Epithelial cell of esophagus (primary cell): ENCODE data around the gene VPS35L.
"Not testable (repeated sequence)": the region's sequence is repeated elsewhere in the genome, so short reads cannot be mapped to it uniquely, and the experiment has no call there.

Source experiments
- DNase-seq: peaks from one replicate; pipeline ENCODE4 v3.0.0; 2010; ENCODE audit warnings: low read depth
- H3K4me3 ChIP-seq: 2 replicates; pipeline ENCODE4 v1.5.1; 2011; ENCODE audit warnings: mild to moderate bottlenecking, low read length, control low read depth
- CTCF ChIP-seq: IDR thresholded peaks from 2 replicates; pipeline ENCODE4 v1.5.1; 2011; ENCODE audit warnings: low read depth, mild to moderate bottlenecking, low read length, control low read depth, inconsistent platforms; ENCODE audit not compliant: insufficient read depth; ENCODE audit errors: missing control alignments

The VPS35L gene

DNA sequence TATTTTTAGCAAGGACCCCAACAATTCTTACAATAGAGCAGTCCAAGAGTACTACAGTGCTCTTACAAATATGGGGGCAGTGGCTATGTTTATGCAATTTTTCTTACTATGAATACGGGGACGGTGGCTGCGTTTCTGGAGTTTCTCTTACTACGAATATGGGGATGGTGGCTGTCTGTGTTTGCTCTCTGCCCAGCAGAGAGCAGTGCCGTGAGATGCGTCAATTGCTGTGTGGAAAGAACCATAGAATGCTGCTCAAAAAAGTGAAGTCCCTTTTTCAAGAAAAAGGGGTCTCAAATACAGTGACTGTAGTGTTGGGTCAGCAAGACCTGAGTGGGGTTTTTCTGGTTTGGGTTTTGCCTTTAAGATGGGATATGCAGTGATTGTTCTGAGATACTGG is 108.7 kb downstream of the VPS35L start:
- DNase-seq = no peak
- no peak for TF ChIP-seq CTCF
- H3K4me3 ChIP-seq = no peak overlapping the region

DNA sequence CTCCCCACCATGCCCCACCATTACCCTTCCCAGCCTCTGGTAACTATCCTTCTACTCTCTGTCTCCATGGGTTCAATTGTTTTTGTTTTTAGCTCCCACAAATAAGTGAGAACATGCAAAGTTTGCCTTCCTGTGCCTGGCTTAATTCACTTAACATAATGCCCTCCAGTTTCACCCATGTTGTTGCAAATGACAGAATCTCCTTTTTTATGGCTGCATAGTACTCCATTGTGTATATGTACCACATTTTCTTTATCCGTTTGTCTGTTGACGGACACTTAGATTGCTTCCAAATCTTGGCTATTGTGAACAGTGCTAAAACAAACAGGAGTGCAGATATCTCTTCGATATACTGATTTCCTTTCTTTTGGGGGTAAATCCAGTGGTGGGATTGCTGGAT is 109.8 kb downstream of the VPS35L start:
- H3K4me3 ChIP-seq, DNase-seq: not testable (repeated sequence)

DNA sequence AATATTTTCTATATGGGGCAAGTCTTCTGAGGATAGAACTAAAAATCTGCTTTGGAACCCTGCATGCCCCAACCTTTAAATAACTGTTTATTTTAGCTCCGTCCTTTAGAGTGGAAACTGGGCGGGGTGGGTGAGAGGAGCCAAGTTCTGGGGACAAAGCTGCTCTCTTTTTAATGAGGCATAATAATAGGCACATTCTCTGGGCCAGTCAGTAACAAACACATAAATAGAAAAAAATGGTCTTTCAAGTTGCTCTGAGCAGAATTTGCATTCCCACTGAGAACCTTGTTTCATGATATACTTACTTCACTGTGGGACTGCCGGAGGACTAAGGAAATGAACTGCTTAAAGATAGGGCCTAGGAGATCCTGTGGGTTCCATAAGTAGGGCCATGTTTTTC is 111.0 kb downstream of the VPS35L start:
- H3K4me3 ChIP-seq = no peak overlapping the region
- DNase-seq = no peak
- TF ChIP-seq CTCF = no peak

GRCh38 chr16:19672378-19672777 is 116.9 kb downstream of the VPS35L start:
- no peak overlapping the region for H3K4me3 ChIP-seq
- no peak for TF ChIP-seq CTCF
- DNase-seq = no peak

DNA sequence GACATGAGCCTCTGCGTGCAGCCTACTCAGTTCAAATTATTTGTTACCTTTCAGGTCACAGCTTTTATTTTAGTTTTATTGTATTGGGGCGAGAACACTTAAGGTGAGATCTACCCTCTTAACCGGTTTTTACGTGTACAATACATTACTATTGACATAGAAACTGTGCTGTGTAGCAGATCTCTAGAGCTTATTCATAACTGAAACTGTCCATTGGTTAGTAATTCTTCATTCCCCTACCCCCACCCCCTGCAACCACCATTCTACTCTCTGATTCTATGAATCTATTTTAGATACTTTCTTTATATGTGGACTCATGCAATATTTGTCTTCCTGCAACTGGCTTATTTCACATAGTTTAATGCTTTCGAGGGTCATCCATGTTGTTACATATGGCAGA is 119.0 kb downstream of the VPS35L start:
- H3K4me3 ChIP-seq = no peak overlapping the region
- DNase-seq = no peak

DNA sequence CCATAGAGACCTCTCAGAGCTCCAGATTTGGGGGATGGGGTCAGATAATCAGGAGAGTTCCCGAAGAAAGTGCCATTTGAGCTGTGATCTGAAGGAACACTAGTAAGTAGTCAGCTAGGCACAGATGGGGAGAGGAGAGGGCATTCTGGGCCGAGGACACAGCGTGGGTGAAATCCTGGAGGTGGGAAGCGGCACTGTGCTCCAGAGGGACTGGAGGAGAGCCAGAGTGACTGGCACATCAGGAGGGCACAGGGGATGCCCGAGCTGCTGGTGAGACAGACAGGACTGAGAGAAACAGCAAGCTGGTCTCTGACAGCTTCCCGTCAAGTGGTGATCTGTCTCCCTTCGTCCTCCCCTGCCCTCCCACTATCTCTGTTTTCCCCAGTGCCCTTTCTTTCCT is 121.9 kb downstream of the VPS35L start:
- no peak overlapping the region for H3K4me3 ChIP-seq
- no peak for DNase-seq
- TF ChIP-seq CTCF = no peak

More for the DNA sequence above, 119.0 kb downstream of the VPS35L start:
- TF ChIP-seq CTCF = no peak

DNA sequence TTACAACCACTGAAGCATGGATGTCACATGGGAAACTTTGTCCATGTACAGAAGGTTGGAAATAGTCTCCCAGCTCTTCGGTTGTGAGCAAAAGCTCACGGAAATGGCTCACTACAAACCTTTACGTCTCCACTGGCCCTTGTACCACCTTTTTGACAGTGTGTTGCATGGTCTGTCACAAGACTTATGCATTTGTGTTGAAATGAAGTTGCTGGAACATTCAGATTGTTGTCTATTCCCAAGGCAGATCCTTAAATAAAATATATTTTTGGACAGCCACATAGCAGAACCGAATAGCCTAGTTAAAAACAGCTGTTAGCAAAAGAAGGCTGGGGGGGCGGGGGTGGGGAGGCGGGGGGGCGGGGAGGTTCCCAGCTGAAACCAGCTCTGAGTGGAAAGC is 123.3 kb downstream of the VPS35L start:
- no peak overlapping the region for H3K4me3 ChIP-seq
- no peak for DNase-seq
- no peak for TF ChIP-seq CTCF

DNA sequence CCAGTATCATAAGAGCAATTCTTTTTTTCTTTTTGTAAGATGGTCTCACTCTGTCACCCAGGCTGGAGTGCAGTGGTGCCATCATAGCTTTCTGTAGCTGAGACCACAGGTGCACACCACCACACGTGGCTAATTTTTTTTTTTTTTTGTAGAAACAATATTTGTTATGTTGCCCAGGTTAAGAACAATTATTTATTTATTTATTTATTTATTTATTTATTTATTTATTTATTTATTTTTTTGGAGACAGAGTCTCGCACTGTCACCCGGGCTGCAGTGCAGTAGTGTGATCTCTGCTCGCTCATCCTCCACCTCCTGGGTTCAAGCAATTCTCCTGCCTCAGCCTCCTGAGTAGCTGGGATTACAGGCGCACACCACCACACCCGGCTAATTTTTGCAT is 123.8 kb downstream of the VPS35L start:
- not testable (repeated sequence) for DNase-seq, H3K4me3 ChIP-seq
